Smooth muscle cell of the coronary artery (primary cell): ENCODE measurements around the gene THG1L. TPM values are rescaled to one million over a fixed set of nuclear protein-coding genes. Genes with fewer than 3 reads are reported as not detected.

Experiments used
- total RNA-seq: library from RNA; depleted of rRNA; stranded (reverse); fragments of >200 nt; gene quantifications from 2 replicates; pipeline ENCODE4 v1.2.3, GENCODE V29; 2014; ENCODE audit warnings: low replicate concordance

Gene THG1L
- 29.3 and 53.1 TPM in 2 replicates for total RNA-seq

GRCh38 chr5:157731272-157732129 is at the start of gene THG1L:
TSS of gene THG1L (plus strand) at chr5:157731420. CDS start at chr5:157731441, 21 bp downstream.

DNA sequence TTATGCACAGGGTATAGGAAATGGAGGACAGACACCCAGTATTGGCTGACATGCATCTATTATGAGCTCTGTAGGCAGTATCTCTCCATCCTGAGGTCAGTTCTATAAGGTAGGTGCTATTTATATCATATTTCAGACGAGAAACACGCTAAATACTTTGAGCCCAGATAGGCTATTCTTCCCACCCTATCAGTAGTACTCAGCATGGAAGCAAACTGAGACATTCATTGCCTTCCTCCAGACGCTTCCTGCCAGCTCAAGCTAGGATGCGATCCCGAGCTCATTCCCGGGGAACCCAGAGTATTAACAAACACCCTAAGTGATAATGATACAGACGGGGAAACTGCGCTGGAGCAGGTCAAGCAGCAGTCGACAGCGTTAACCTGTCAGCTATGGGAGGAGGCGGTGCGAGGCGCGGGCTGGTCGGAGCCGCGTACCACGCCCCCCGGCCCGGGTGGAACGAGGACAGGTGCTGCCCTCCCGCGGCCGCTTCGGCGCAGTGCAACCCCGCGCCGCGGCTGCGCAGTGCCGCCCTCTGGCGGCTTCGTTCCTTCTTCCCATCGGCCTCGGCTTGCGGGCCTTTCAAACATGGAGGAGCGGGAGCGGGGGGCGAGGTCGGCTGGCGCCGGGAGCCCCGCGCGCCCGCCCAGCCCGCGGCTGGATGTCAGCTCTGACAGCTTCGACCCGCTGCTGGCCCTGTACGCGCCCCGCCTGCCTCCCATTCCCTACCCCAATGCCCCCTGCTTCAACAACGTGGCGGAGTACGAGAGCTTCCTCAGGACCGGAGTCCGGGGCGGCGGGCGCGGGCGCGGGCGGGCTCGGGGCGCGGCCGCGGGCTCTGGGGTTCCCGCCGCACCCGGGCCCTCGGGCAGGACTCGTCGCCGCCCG is 12.2 kb downstream of the THG1L start, which contains the start of gene LSM11:
LSM11 (plus strand) TSS at position 550 of the 888 bp plus-strand sequence; CDS start at position 589, 39 bp downstream.

Other genes with a start within 250 kb of the THG1L start
- 10.8 and 58.1 TPM in 2 replicates for gene ADAM19, start 155.6 kb upstream of the THG1L start, total RNA-seq
- not detected in 2 replicates for gene SOX30, start 79.0 kb upstream of the THG1L start, total RNA-seq
- gene C5orf52, start 59.9 kb upstream of the THG1L start, total RNA-seq: not detected in 2 replicates
- 3.0 and 4.7 TPM in 2 replicates for gene LSM11, start 12.3 kb downstream of the THG1L start, total RNA-seq
- gene CLINT1, start 127.7 kb downstream of the THG1L start, total RNA-seq: 84.5 and 110 TPM in 2 replicates